Psoas muscle (tissue), 8 donors: ENCODE measurements around the gene FUT1. TPM values are rescaled to one million over a fixed set of nuclear protein-coding genes. Genes with fewer than 3 reads are reported as not detected.
A peak's percentile ranks its signal among the peaks of the same experiment; 100 is the strongest.

Source experiments
- ATAC-seq, 4 donors: fragments of 200-7000 bp; cut with Tn5 transposase; one replicate each; pipeline ENCODE4 v1.9.1; 2020; ENCODE audit warnings: moderate library complexity in 3 of 4, mild to moderate bottlenecking in 2 of 4
- DNase-seq, 2 donors: peaks; one replicate each; pipeline ENCODE4 v3.0.0-alpha.2; 2020
- H3K27ac ChIP-seq: fragments of 200-600 bp; one replicate; pipeline ENCODE4 v1.8.0; 2022
- H3K27me3 ChIP-seq, 3 donors: fragments of 200-600 bp in 1 of 3; one replicate each; pipeline versions ENCODE4 v1.6.1 to v1.8.0; 2013 to 2022; ENCODE audit warnings: low read length in 2 of 3, mild to moderate bottlenecking in 2 of 3, moderate library complexity in 1 of 3; ENCODE audit not compliant: insufficient read depth in 3 of 3
- H3K36me3 ChIP-seq, 2 donors: fragments of 200-600 bp in 1 of 2; one replicate each; pipeline versions ENCODE4 v1.6.1 to v1.8.0; 2013 to 2022; ENCODE audit warnings: low read depth in 1 of 2, mild to moderate bottlenecking in 1 of 2, moderate library complexity in 1 of 2; ENCODE audit not compliant: insufficient read depth in 1 of 2
- H3K4me1 ChIP-seq: fragments of 200-600 bp; one replicate; pipeline ENCODE4 v1.8.0; 2022
- H3K4me3 ChIP-seq: fragments of 200-600 bp; one replicate; pipeline ENCODE4 v1.8.0; 2022; ENCODE audit warnings: mild to moderate bottlenecking
- H3K9me3 ChIP-seq: fragments of 200-600 bp; one replicate; pipeline ENCODE4 v1.8.0; 2022
- WGBS, 3 donors: extraction: QIAGEN DNeasy Blood & Tissue Kit; methylation state at CpG; one replicate each; pipeline versions ENCODE4 v1.1.6 to v1.1.7; 2013; 5-methylcytosine and 5-hydroxymethylcytosine counted together
- intact Hi-C, 2 donors: fragments of 100-400 bp; cut with DNase I; formaldehyde crosslinking; loops; one replicate each; pipeline versions ENCODE4 v1.11.0 to v1.14.2; 2022
- long read RNA-seq, 2 donors: library from polyadenylated mRNA; unstranded; transcript quantifications; one replicate each; pipeline ENCODE4 v2.0.0, GENCODE V29; 2021
- polyA plus RNA-seq, 3 donors: library from polyadenylated mRNA; stranded (reverse); fragments of 200-250 nt; gene quantifications; one replicate each; pipeline ENCODE4 v1.2.3, GENCODE V29; 2013
- total RNA-seq, 4 donors: library from RNA; stranded (reverse); fragmentation: NEBNext Ultra II Directional in 2 of 4; extraction: Animal tissue kit (Norgen Biotek cat#: 25700) in 2 of 4; gene quantifications; one replicate each; pipeline versions ENCODE4 v1.2.1 to v1.2.4, GENCODE V29; 2021 to 2023
- TF ChIP-seq, protein P1 (sequence below): fragments of 200-600 bp; IDR thresholded peaks from one replicate; pipeline ENCODE4 v1.8.0; 2022; ENCODE audit warnings: antibody characterized with exemption
- donor health status: healthy with polysubstance abuse.
- donor health status: DM: no; HTN: no; CAD: no; lungs with moderate emphysema.
- donor health status: Bipolar disorder and iron deficiency.
- donor health status: healthy.
- donor health status: DM: yes; HTN: yes; CAD: no.
- donor health status: DM: no; HTN: no; CAD: no.
- donor health status: DM: no; HTN: no; CAD: no.
- donor health status: DM: yes; HTN: yes; CAD: no.

The FUT1 gene
- total RNA-seq = 1 to 10 TPM; 1.6 to 2.3 (median 2.0) TPM
- polyA plus RNA-seq = 1 to 10 TPM; 1.1 to 1.3 (median 1.3) TPM
- long read RNA-seq, donor 1, partial matches to known transcripts = 1 of 2 reads
- long read RNA-seq, donor 1, other reads (novel, unspliced or antisense) = 1 of 2 reads
- long read RNA-seq, donor 2, partial matches to known transcripts = 4 of 4 reads
- long read RNA-seq, donor 2, other reads (novel, unspliced or antisense) = 0 of 4 reads

- ATAC-seq = peak; percentile 41 to 65 (median 52)
- intact Hi-C loops = no loop called here
- Histone ChIP-seq H3K27ac (peak within 1 kb of the TSS; percentile 42), H3K9me3 (no peaks in the 10 kb centered on the region), H3K27me3 (no peaks in the 10 kb centered on the region), H3K4me1 (peaks cover 23% of the 10 kb centered on the region), H3K36me3 (no peaks in the 10 kb centered on the region), H3K4me3 (peak within 1 kb of the TSS; percentile 57)
- DNase-seq = peak; percentile 69 to 75
- 9 to 11% (median 10%) methylated on average over 58 to 73 of the region's 73 CpGs for WGBS, 3 donors
- TF ChIP-seq, protein P1, sequence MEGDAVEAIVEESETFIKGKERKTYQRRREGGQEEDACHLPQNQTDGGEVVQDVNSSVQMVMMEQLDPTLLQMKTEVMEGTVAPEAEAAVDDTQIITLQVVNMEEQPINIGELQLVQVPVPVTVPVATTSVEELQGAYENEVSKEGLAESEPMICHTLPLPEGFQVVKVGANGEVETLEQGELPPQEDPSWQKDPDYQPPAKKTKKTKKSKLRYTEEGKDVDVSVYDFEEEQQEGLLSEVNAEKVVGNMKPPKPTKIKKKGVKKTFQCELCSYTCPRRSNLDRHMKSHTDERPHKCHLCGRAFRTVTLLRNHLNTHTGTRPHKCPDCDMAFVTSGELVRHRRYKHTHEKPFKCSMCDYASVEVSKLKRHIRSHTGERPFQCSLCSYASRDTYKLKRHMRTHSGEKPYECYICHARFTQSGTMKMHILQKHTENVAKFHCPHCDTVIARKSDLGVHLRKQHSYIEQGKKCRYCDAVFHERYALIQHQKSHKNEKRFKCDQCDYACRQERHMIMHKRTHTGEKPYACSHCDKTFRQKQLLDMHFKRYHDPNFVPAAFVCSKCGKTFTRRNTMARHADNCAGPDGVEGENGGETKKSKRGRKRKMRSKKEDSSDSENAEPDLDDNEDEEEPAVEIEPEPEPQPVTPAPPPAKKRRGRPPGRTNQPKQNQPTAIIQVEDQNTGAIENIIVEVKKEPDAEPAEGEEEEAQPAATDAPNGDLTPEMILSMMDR = no peak
Observed at GRCh38 chr19:48752496-48753365, at the start of gene FUT1. Gene FUT1, minus strand, starts transcription at chr19:48752641. Its CDS starts 1,360 bp downstream, at chr19:48751281.

DNA sequence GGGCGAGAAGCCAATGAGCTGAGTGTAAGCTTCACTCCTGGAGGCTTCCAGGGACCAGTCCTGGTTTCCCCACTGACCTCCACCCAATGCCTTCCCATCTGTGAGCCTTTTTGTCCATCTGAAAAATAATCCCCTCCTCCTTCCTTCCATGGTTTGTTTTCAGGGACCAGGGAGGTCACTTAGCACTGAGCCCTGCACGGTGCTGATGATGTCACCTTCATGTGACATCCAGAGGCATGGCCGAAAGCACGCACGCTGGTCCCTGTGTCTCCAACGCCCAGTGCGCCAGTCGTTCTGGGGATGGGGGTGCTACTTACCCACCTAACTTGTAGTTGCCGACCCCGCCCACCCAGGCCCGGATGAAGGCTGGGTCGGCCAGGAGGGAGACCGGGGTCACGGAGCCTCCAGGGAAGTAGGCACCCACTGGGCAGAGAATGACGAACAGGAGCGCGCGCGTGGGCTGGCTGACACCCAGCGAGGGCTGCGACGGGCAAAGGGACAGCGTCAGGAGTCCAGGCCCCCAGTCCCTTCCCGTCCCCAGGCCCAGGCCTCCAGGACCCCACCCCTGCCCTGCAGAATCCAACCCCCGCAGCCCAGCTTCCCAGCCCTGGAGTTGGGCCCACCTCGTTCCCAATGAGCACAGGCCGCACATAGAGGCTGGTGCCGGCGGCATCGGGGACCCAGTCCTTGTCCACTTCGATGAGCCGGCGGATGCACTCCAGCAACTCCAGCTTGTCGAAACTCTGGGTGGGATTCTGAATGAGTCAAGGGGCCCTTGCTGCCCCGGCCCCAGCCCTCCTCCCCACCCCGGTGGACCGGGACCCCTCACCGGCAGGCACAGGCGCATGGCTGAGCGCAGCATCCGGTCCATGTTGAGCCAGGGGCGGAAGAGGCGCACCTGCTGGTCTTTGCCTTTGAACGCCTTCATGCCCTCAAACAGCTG lies 47.2 kb upstream of the FUT1 start:
- H3K27ac ChIP-seq = no peak overlapping the region
- H3K4me3 ChIP-seq = no peak overlapping the region
- WGBS, 3 donors = 90 to 92% (median 91%) methylated on average over 37 to 44 of the region's 44 CpGs
- no peaks in the 10 kb centered on the region for H3K9me3 ChIP-seq
- DNase-seq (no peak), ATAC-seq (no peak)
- H3K27me3 ChIP-seq = no peaks in the 10 kb centered on the region
- intact Hi-C loops = no loop called here
- TF ChIP-seq, protein P1 = no peak
- H3K36me3 ChIP-seq = peaks cover 0 to 33% of the 10 kb centered on the region in 2 donors
- peaks cover 7% of the 10 kb centered on the region for H3K4me1 ChIP-seq

GRCh38 chr19:48798937-48799336 lies 46.5 kb upstream of the FUT1 start:
- no peak for ATAC-seq

DNA sequence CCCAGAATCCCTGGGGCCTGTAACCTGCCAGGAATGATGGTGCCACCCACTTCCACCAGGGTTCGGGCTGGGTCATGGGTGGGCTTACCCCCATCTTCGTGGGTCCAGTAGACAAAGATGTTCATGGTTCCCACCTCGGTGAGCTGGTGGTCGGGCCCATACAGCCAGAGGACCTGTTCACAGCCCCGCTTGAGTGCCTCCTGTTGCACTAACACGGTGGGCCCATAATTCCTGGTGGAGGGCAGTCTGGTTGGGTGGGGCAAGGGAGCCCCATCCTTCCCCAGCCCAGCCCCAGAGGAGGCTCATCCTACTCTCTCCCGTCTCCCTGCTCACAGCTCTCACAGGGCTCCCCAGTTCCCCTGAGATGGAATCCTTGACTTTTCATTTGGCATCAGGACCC lies 44.7 kb upstream of the FUT1 start:
- no peak for DNase-seq
- H3K9me3 ChIP-seq = no peaks in the 10 kb centered on the region
- H3K4me1 ChIP-seq = peaks cover 7% of the 10 kb centered on the region
- no peak for ATAC-seq
- TF ChIP-seq, protein P1 = no peak
- intact Hi-C loops = no loop called here
- H3K4me3 ChIP-seq = no peak overlapping the region
- WGBS, 3 donors = 82 to 91% (median 83%) methylated on average over 7 of the region's 7 CpGs
- no peak overlapping the region for H3K27ac ChIP-seq
- H3K27me3 ChIP-seq = no peaks in the 10 kb centered on the region
- H3K36me3 ChIP-seq = peaks cover 0 to 19% of the 10 kb centered on the region in 2 donors

More at GRCh38 chr19:48798937-48799336, 46.5 kb upstream of the FUT1 start:
- intact Hi-C loops = no loop called here
- Histone ChIP-seq H3K27ac (no peak overlapping the region), H3K4me1 (peaks cover 7% of the 10 kb centered on the region), H3K9me3 (no peaks in the 10 kb centered on the region), H3K4me3 (no peak overlapping the region), H3K27me3 (no peaks in the 10 kb centered on the region), H3K36me3 (peaks cover 0 to 29% of the 10 kb centered on the region in 2 donors)
- 56 to 67% (median 59%) methylated on average over 6 of the region's 6 CpGs for WGBS, 3 donors
- TF ChIP-seq, protein P1 = no peak
- no peak for DNase-seq
